Stimulated activated CD8-positive, alpha-beta memory T cell treated with anti-CD3 and anti-CD28 coated beads, Interleukin-2, amount 100 ng/mL, for 1 hour (primary cell): ENCODE data around the gene ITPR3.

Source experiments
- DNase-seq, 2 donors: peaks; one replicate each; pipeline ENCODE4 v3.0.0-alpha.2; 2020; ENCODE audit warnings: low read depth in 2 of 2

The ITPR3 gene

GRCh38 chr6:33737267-33738026, 116.3 kb downstream of the ITPR3 start:
- DNase-seq, result no peak

GRCh38 chr6:33738153-33738552, 117.0 kb downstream of the ITPR3 start:
- DNase-seq, result no peak

GRCh38 chr6:33738879-33739278, 117.8 kb downstream of the ITPR3 start:
- no peak for DNase-seq

- no peak for DNase-seq
Observed at GRCh38 chr6:33739571-33739970, 118.4 kb downstream of the ITPR3 start.

DNA sequence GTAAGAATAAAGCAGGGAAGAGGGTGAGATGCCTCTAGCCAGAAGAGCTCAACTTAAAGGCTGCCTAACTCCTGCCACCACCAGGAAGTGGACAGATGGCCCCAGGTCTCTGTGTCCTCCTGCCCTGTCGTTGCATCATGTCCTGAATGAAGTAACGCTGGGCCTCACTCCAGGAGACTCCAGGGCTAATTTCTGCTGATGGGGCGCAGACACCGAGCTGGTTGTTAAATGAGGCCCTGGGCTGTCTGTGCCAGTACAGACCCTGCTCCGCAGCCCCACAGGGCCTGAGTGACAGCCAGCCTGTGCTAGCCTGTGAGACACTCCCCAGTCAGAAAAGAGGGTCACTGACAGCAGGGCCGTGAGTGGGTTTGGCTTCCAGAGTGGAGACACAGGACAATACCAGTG, 119.1 kb downstream of the ITPR3 start:
- DNase-seq, result no peak

DNA sequence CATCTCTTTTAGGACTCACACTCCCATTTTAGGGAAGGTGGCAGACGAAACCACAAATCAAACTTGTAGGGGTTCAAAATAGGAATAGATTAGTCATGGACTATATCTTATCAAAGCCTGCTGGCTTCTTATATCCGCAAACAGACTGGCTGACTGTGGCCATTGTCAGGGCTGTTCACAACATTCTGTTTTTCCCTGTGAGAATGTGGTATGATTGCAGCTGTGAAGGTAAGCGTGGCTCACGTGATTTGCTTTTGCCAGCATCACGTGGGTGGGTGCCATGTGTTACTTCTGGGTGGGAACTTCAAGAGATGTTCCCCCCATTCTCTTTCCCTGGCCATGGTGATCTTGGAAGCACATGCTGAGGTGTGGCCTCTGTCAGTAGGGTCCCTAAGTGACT, 119.7 kb downstream of the ITPR3 start:
- DNase-seq, result no peak

GRCh38 chr6:33742092-33742491, 121.0 kb downstream of the ITPR3 start:
- DNase-seq, result no peak

GRCh38 chr6:33742837-33743236, 121.7 kb downstream of the ITPR3 start:
- no peak for DNase-seq

GRCh38 chr6:33744001-33744848, 123.1 kb downstream of the ITPR3 start:
- DNase-seq, result peak; percentile 50 to 52

DNA sequence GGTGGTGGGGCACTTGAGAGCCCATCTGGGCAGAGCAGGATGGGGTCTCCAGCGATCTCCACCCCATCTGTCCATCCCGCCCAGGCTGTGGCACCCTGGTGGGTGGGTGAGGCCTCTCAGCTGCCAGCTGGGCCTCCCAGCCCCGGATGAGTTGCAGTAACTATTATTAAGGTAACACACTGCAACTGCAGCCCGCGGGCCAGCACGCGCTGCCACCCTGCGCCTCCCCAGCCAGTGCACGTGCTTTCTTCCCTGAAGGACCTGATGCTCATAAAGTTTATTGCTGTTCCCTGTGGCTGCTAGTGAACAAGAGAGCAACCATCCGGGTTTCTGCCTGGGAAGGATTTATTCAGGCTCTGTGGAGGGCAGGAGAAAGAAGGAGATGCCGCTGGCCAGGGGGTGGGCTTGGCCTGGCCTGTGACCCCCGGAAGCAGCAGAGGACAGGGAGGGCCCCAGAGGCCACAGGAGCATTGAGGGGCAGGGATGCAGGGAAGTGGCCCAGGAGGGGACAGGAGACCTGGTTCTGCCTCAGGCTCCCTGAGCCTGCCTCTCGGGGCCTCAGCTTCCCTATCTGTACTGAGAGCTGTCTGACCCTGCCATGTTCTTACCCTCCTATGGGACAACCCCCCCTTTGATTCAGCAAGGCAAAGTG, 123.9 kb downstream of the ITPR3 start:
- DNase-seq, result no peak

DNA sequence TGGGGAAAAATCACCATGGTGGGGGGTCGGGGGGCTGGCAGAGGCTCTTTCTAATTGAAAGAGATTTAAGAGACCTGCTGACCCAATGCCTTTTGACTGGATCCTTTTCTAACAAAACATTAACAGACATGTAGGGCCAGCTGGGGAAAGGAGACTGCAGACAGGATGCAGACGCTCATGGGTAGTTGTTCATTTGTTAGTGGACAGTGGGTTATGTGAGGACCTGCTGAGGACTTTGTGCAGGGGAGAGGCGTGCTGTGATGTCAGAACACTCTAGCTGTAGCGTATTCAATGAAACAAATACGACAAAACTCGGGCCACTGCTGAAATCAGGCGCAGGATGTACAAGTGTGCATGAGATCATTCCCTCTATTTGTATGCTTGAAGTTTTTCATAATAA, 124.4 kb downstream of the ITPR3 start:
- no peak for DNase-seq
